BE2C (cell line): ENCODE data around the gene ATP8B1.

Source experiments
- DNase-seq: peaks from one replicate; pipeline ENCODE4 v3.0.0-alpha.2; 2020
- H3K27me3 ChIP-seq: fragments of 250-450 bp; sonication (Bioruptor Pico); 2 replicates; pipeline ENCODE4 v1.5.1; 2020; ENCODE audit warnings: mild to moderate bottlenecking
- H3K36me3 ChIP-seq: fragments of 250-450 bp; sonication (Bioruptor Pico); 2 replicates; pipeline ENCODE4 v1.5.1; 2020; ENCODE audit warnings: mild to moderate bottlenecking
- H3K4me1 ChIP-seq: fragments of 250-450 bp; sonication (Bioruptor Pico); 2 replicates; pipeline ENCODE4 v1.5.1; 2020
- H3K4me3 ChIP-seq: 2 replicates; pipeline ENCODE4 v1.5.1; 2011; ENCODE audit warnings: low read depth, low read length
- H3K9me3 ChIP-seq: fragments of 250-450 bp; sonication (Bioruptor Pico); 2 replicates; pipeline ENCODE4 v1.5.1; 2020
- CTCF ChIP-seq: IDR thresholded peaks from 2 replicates; pipeline ENCODE4 v1.5.1; 2012; ENCODE audit warnings: mild to moderate bottlenecking, low read depth, low read length

ATP8B1 gene

GRCh38 chr18:57716549-57716948 lies 86.6 kb downstream of the ATP8B1 start:
- TF ChIP-seq CTCF: no peak
- Histone ChIP-seq H3K4me1 (no peaks in the 10 kb centered on the region), H3K9me3 (no peaks in the 10 kb centered on the region)

GRCh38 chr18:57715671-57716070 lies 87.4 kb downstream of the ATP8B1 start:
- Histone ChIP-seq H3K27me3 (no peaks in the 10 kb centered on the region), H3K4me3 (no peak overlapping the region), H3K36me3 (no peaks in the 10 kb centered on the region), H3K4me1 (no peaks in the 10 kb centered on the region), H3K9me3 (no peaks in the 10 kb centered on the region)
- DNase-seq: no peak
- TF ChIP-seq CTCF: no peak

More at GRCh38 chr18:57716549-57716948, 86.6 kb downstream of the ATP8B1 start:
- Histone ChIP-seq H3K36me3 (no peaks in the 10 kb centered on the region), H3K27me3 (no peaks in the 10 kb centered on the region), H3K4me3 (no peak overlapping the region)
- no peak for DNase-seq

- no peak for DNase-seq
- Histone ChIP-seq H3K4me3 (no peak overlapping the region), H3K4me1 (no peaks in the 10 kb centered on the region)
Observed at GRCh38 chr18:57715073-57715472, 88.0 kb downstream of the ATP8B1 start.

GRCh38 chr18:57710226-57710625 lies 92.9 kb downstream of the ATP8B1 start:
- no peak for DNase-seq
- Histone ChIP-seq H3K27me3 (no peaks in the 10 kb centered on the region), H3K36me3 (no peaks in the 10 kb centered on the region), H3K9me3 (no peaks in the 10 kb centered on the region), H3K4me3 (no peak overlapping the region), H3K4me1 (no peaks in the 10 kb centered on the region)
- no peak for TF ChIP-seq CTCF

More at GRCh38 chr18:57715073-57715472, 88.0 kb downstream of the ATP8B1 start:
- TF ChIP-seq CTCF: no peak
- Histone ChIP-seq H3K9me3 (no peaks in the 10 kb centered on the region), H3K27me3 (no peaks in the 10 kb centered on the region), H3K36me3 (no peaks in the 10 kb centered on the region)

GRCh38 chr18:57709335-57709734 lies 93.8 kb downstream of the ATP8B1 start:
- Histone ChIP-seq H3K36me3 (no peaks in the 10 kb centered on the region), H3K9me3 (no peaks in the 10 kb centered on the region), H3K4me3 (no peak overlapping the region), H3K4me1 (no peaks in the 10 kb centered on the region), H3K27me3 (no peaks in the 10 kb centered on the region)
- TF ChIP-seq CTCF: no peak
- DNase-seq: no peak

- H3K4me1 ChIP-seq: no peaks in the 10 kb centered on the region
- H3K9me3 ChIP-seq: no peaks in the 10 kb centered on the region
- H3K36me3 ChIP-seq: no peaks in the 10 kb centered on the region
- no peak overlapping the region for H3K4me3 ChIP-seq
- TF ChIP-seq CTCF: no peak
- H3K27me3 ChIP-seq: no peaks in the 10 kb centered on the region
- DNase-seq: no peak
Observed at GRCh38 chr18:57708288-57708687, 94.8 kb downstream of the ATP8B1 start.
